Renal cortex interstitium (tissue), 11 donors: ENCODE results near the gene MFAP4. TPM values are rescaled to one million over a fixed set of nuclear protein-coding genes. Genes with fewer than 3 reads are reported as not detected.
A peak's percentile ranks its signal among the peaks of the same experiment; 100 is the strongest.

Source experiments
- DNase-seq, 11 donors: peaks; one replicate each; pipeline ENCODE4 v3.0.0-alpha.2; 2013; ENCODE audit warnings: low read depth in 9 of 11, low spot score in 4 of 11; ENCODE audit errors: extremely low read depth in 1 of 11
- polyA plus RNA-seq, 3 donors: library from polyadenylated mRNA; unstranded; fragments of 120-200 nt; gene quantifications; one replicate each; pipeline ENCODE4 v1.2.1, GENCODE V29; 2013; ENCODE audit not compliant: insufficient read length in 3 of 3

MFAP4 gene
- polyA plus RNA-seq, 3 donors: 198 to 260 (median 210) TPM

DNA sequence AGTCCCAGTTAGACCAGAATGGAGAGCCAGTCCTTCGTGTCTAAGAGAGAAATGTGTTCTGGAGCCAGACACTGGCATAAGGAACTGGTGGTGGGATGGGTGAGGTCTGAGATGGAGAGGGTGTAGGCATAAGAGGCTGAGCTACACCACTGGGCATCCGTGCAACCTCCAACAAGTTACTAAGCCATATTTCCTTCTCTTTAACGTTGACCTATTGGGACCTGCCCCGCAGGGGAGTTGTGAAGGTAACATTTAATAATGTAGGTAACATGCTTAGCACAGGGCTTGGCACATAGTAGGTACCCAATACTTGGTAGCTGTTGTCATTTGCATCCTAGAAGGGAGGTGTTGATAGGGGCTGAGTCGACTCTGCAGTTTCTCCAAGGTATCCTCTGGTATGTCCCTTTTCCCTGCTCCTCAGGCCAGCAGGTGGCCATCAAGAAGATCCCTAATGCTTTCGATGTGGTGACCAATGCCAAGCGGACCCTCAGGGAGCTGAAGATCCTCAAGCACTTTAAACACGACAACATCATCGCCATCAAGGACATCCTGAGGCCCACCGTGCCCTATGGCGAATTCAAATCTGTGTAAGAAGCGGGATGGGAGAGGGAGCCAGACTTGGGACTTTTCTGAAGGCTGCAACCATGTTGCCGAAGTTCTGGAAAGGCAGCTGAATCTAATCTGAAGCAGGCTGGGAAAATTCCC, 7.5 kb downstream of the MFAP4 start:
- no peak for DNase-seq

DNA sequence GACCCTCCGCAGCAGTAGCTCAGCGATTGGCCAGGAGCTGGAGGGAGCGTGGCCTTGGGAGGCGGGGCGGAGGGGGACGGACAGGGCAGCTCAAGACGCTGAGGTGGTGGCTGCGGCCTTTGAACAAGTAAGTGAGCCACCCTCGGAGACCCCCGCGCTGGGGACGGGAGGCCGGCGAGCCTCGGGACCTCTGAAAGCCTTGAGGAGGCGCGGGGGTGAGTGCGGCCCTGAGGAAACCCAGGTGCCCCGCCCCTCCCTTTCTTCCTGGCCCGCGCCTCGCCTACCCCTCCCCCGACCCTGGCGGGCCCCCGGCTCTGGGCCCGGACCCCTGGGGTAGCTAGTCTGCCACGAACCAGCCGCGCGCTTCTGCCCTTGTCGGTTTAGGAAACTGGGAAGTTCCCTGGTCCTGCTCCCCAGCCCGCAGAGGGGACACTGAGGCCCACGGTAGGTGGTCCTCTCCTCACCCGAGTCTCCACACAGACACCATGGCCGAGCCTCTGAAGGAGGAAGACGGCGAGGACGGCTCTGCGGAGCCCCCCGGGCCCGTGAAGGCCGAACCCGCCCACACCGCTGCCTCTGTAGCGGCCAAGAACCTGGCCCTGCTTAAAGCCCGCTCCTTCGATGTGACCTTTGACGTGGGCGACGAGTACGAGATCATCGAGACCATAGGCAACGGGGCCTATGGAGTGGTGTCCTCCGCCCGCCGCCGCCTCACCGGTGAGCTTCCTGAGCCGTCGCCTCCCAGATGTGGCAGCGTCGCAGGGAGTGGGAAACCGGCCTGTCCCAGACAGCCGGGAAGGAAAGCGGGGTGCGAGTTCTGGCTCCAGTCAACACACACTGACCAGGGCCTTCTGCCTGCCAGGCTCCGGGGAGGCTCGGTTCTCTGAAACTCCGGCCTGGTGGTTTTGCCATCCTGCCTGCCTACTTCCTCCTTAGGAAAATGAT, 8.3 kb downstream of the MFAP4 start, which contains the start of gene MAPK7:
TSS of gene MAPK7 (plus strand) at position 83 of the 945 bp plus-strand sequence. CDS start at position 486, 403 bp downstream.
- DNase-seq: no peak

DNA sequence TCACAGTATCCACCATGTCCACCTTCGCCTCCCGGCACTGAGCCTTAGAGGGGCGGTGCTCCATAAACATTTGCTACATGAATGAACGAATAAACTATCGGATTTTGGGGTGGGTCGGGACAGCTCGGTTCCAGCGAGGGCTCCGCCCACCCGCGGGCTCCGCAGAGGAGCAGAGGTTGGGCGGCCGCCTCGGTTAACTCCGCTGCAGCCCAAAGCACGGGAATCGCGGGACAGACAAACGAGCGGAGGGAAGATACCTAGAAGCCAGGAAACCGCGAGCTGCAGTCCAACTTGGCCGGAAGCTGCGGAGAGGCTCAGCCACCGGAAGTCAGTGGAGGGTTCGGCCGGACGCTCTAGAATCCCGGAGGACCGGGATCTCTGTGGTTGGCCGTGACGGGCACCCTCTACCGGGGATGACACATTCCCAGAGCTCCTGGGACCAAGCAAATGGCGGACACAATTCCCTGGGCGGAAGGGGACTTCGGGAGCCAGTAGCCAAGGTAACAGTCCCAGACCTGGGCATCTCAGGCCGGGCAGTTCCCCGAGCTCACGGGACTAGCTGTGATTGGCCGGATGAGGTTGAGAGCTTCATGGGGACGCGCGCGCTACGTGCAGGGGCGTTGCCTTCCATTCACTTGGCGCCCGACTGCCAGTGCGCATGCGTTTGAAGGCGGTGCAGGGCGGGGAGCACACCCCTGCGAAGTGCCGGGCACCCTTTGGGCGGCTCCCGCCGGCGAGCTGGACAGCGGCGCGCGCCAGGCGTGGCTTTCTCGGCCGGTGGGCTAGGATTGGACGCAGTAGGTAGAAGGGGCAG, 9.2 kb downstream of the MFAP4 start:
- DNase-seq: peak; percentile 91 to 99 (median 98)

DNA sequence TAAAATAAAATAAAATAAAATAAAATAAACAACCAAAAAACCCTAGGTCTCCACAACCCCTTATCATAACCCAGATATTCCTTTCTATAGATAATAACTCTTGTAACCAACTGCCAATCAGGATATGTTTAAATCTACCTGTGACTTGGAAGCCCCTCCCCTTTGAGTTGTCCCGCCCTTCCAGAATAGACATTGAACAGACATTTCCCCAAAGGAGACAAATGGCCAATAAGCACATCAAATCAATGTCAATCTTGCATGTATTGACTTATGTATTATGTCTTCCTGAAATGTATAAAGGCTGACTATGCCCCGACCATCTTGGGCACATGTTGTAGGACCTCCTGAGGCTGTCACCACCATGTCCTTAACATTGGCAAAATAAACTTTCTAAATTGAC, 10.2 kb downstream of the MFAP4 start:
- DNase-seq: no peak

DNA sequence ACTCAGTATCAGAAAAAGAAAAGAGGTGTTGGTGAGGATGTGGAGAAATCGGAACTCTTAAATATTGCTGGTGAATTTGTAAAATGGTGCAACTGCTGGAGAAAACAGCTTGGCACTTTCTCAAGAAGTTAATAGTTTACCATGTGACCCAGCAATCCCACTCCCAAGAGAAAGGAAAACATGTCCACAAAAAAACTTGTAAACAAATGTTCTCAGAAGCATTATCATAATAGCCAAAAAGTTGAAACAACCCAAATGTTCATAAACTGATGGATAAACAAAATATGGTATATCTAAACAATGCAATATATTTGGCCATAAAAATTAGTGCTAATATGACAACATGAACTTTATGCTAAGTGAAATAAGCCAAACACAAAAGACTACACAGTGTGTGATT, 11.3 kb downstream of the MFAP4 start:
- no peak for DNase-seq

DNA sequence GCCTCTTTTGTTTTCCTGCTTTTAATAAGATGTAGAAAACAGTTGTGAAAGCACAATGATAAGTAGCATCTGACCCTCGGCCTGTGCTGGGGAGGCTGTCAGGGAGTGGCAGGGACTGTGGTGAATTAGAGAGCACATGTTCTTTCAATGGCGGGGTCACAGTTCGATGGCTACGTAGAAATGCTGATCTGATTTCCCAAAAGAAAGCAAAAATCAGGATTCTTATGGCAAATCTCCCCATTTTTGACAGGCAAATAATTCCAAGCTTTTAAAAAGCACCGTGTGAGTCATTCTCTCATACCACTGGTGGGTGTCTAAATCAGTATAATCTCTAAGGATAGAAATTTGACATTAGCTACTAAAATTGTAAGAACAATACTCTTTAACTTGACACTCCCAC, 12.9 kb downstream of the MFAP4 start:
- DNase-seq: no peak

DNA sequence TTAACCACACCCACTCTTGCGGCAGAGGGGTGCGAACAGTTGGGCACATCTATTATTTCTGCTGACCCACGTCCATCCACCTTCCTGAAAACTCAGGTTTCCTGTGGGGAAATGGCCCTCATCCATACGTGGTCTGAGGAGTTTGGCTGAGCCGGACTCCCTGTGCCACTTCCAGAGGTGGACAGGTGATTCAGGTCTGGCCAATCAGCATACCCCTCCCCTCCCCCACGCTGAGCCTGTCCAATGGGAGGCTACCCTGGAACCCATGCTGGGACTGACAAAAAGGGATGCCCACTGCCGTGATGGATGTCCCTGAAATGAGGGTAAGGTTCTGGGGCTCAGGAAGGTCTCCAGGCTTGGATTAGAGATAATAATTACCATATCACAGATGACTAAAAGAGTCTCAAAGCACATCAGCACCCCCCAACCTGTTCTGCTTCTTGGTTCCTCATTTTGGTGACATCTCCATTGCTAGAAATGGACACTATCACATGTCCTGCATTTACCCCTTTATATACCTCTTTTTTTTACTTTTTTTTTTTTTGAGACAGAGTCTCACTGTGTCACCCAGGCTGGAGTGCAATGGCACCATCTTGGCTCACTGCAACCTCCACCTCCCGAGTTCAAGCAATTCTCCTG, 14.0 kb downstream of the MFAP4 start:
- no peak for DNase-seq

DNA sequence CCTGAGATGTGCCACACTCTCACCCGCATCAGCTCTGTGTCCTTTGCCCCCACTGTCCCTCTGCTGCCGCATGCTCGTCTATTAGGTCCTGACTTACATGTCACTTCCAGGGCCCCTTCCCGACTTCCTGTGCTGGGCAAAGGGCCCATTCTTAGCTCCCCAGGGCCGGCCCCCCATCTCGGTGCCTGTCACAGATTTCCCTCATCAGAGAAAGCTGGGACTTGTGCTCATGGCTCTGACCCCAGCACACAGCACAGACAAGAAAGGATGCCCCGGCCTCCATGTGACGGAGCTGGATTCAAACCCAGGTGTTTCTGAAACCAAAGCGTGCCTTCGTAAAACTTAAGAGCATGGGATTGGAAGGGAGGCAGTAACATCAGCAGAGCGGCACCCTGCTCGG, 14.6 kb downstream of the MFAP4 start:
- DNase-seq: no peak

DNA sequence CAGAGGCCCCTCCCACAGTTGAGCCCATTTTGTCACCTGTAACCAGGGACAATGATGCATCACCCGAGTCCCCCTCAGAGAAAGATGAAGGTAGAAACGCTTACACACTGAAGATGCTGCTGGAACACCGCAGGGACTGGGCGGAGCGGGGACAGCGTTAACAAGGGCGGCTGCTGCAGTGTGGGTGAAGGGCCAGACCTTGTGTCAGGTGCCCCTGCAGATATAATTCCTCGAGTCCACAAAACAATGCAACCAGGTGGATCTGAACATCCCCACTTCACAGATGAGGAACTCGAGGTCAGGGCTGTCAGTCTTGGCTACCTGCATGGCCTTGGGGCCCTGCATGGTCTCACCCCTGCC, 15.0 kb downstream of the MFAP4 start:
- DNase-seq: no peak

DNA sequence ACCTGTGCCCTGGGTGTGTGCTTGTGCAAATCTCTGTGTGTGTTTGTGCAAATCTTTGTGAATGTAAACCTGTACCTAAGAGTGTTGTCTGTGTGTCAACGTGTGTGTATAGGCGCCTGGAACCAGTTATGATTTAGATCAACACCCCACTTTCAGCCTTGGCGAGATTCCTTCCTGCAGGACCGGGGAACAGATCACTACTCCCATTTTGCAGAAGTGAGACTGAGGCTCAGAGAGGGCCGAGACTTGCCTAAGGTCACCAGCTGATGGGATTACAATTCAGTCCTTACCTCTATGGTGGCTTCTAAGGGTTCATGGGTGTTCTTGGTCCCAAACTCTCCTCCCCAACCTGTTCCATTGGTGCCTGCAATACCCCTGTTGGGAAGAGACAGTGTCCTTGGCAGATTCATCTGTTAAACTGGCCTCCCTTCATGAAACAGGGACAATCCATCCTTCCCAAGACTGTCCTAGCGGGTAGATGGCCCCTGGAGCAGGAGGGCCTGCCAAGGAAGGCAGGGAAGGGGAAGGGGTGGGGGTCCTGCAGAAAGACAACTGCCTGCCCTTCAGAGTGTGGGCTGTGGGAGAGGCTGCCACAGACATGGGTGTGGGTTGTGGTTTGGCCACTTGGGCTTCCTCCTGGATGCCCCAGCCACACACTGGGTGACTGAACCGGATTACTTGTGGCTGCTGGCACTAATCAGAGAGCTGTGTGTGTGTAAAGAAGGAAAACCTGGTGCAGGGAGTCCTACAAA, 15.6 kb downstream of the MFAP4 start:
- no peak for DNase-seq

DNA sequence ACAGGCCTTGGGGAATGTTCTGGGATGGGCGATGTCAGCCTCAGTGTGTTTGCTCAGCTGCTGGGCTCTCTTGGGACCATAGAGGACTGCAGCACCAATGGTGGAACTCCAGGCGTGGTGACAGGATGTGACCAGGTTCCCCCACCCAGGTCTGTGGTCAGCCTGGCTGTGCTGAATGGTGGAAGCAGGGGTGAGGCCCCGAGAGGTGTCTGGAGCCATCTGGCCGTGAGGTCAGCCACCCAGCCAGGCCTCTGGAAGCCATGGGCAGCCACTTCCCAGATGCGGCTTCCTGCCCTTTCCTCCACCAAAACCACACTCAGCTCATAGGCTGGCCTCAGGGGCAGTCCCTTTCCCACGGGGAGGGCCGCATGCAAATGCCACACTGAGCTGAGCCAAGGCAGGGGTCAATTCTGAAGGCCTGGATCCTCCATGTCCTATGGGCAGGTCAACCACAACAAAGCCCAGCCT, 16.5 kb downstream of the MFAP4 start:
- DNase-seq: no peak

DNA sequence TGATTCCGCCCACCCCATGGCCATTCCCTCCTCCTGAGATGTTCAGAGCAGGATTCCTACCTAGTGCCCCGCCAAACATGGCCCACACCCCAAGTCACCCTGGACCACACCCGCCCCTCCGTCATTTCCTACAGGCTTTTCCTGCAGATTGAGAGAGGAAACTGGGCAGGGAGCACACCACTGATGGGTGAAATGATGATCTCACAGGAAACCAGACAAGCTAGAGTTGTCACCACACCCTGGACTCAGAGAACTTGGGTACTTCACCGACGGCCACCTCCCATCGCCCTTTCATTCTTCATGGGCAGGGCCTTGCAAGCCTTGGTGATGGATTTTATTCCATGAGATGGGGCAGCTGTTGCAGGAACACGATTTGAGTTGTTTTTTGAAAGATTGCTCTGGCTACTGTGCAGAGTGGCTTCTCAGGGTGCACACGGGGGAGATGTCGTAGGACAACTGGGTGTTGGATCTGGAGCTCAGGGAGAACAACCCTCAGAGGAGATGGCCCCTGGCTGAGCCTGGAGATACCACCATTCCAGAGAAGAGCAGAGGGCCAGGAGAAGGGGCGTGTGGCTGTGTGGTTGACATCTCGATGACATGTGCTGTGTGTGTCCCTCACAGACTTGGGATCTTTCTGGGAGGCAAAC, 17.0 kb downstream of the MFAP4 start:
- no peak for DNase-seq

DNA sequence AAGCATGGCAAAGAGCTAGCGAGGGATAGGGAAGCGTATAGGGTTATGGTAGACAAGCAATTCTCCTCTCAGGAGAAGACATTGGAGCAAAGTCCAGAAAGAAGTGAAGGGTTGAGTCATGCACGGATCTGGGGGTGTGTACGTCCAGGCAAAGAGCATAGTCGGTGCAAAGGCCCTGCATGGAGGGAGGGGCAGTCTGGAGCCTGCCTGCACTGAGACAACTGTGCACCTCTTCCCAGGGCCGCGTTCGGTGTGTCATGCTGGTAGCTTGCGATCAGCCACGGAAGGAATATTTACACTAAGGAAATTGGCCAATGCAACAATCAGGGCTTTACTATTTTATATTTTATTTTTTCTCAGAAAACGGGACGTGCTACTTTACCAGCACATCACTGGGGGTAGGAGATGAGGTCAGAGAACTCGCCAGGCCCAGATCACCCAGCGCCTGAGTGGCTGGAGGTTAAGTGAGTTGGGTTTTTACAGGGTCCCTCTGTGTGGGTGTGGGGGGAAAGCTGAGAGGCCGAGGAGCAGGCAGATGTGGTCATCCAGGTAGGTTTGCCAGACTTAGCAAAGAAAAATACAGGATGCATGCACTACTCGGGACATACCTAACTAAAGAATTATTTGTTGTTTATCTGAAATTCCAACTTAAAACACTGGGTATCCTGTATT, 17.7 kb downstream of the MFAP4 start:
- no peak for DNase-seq

DNA sequence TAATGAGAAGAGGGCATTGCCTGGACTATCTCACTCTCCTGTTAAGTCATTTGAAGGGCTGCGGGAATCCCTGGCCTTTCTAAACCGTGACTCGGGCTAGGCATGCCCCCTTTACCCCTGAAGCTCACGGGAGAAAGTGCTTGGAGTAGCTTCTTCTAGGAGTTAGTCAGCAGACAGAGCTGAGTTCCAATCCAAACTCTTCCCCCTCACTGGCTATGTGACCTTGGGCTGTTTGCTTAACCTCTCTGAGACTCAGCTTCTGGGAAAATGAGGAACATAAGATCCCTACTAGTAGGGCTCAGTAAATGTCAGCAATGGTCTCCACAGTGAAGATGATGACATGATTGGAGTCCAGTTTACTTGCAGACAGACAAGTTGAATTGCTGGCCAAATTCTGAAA, 18.8 kb downstream of the MFAP4 start:
- DNase-seq: no peak

DNA sequence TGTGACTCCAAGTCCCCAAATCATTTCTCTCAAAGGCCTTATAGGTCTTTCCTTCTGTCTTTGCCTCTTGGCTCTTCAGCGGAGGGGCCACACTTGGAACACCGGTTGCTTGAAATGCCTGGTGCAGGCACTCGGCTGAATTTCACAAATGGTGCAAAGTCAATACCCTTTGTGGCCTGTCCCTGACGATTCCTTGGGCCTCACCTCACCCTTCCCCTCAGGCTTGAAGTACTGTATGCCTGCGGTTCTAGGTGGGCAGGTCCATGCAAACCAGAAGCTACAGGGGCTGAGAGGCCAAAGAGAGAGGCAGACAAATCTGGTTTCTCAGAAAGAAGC, 20.4 kb downstream of the MFAP4 start:
- DNase-seq: no peak

DNA sequence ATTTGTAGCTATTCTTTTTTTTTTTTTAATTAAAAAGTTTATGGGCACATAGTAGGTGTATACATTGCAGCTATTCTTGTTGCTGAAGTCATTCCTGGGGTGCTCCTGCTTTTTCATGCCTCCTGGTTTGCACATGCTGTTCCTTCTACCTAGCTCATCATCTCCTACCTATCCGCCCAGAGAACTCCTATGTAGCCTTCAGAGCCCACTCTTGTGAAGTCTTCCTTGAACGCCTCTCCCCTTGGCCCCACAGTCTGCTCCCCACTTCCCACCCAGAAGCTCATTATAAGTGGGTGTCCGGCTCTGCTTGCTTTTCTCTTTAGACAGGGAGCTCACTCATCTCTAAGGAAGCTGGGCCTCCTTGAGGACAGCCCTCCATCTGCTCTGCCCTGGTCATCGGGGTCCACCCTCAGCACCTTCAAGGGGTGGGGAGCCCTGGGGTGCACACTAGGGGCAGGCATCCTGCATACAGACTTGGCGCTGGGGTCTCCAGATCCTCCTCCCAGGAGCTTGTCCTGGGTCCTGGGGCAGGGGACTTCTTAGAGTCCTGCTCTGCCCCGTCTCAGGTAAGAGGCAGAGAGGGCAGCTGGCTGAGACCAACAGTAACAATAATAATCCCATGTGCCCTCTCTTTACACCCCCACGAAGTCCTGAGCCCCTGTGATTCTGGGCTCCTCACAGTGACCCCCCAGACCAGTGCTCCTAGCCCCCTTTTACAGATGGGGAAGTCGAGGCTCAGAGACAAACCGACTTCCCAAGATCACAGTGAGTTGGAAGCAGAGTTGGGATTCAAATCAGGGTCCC, 21.0 kb downstream of the MFAP4 start:
- DNase-seq: no peak

DNA sequence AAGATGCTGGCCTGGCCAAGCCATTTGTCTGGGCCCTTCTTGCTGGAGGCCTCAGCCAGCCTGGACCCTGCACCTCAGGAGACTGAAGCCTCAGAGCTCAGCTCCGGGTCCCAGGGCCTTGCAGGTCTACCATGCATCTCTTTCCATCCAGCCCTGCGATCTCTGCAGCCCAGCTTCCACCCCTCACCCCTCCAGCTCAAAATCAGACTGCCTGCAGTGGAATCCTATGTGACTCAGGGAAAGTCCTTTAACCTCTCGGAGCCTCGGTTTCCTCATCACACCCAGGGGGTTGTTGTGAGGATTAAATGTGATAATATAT, 21.5 kb downstream of the MFAP4 start:
- no peak for DNase-seq
